ENCODE data around the gene SYTL5. TPM values are rescaled to one million over a fixed set of nuclear protein-coding genes. Genes with fewer than 3 reads are reported as not detected.

The SYTL5 gene
- total and polyA plus RNA-seq, 4 donors: 0.09 to 2.8 (median 1.0) TPM

DNA sequence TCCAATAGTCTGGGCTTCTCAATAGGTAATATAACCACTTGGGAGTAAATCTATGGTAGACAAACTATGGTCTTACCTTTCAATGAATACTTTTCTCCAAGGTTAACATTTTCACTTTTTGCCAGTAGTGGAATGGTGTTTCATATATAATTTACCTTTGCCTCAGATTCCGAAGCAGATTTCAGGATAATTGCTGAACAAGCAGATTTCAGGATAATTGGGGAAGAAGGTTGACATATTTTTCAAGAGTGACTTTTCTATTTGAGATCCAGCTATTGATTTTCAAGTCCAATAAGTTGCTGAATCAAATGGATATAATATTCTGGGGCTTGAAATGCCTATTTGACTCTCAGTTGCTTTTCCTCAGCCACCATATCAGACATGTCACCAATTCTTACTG, 63.6 kb downstream of the SYTL5 start (continued):
- TF ChIP-seq, protein P1, sequence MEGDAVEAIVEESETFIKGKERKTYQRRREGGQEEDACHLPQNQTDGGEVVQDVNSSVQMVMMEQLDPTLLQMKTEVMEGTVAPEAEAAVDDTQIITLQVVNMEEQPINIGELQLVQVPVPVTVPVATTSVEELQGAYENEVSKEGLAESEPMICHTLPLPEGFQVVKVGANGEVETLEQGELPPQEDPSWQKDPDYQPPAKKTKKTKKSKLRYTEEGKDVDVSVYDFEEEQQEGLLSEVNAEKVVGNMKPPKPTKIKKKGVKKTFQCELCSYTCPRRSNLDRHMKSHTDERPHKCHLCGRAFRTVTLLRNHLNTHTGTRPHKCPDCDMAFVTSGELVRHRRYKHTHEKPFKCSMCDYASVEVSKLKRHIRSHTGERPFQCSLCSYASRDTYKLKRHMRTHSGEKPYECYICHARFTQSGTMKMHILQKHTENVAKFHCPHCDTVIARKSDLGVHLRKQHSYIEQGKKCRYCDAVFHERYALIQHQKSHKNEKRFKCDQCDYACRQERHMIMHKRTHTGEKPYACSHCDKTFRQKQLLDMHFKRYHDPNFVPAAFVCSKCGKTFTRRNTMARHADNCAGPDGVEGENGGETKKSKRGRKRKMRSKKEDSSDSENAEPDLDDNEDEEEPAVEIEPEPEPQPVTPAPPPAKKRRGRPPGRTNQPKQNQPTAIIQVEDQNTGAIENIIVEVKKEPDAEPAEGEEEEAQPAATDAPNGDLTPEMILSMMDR (IDR thresholded peaks at IDR 0.05; ENCODE audit: low read depth, low read length, missing input control): no peak
- TF ChIP-seq, protein P2, sequence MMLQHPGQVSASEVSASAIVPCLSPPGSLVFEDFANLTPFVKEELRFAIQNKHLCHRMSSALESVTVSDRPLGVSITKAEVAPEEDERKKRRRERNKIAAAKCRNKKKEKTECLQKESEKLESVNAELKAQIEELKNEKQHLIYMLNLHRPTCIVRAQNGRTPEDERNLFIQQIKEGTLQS (IDR thresholded peaks at IDR 0.05): no peak
- TF ChIP-seq RXRA (IDR thresholded peaks at IDR 0.05) (no peak), HNF4G (IDR thresholded peaks at IDR 0.05) (no peak), GABPA (IDR thresholded peaks at IDR 0.05 in 1 of 2, conservative IDR thresholded peaks at IDR 0.05 in 1 of 2) (no peak), NR2F2 (IDR thresholded peaks at IDR 0.05) (no peak), JUND (IDR thresholded peaks at IDR 0.05) (no peak), FOXA2 (IDR thresholded peaks at IDR 0.05) (no peak)

- H3K27ac ChIP-seq (ENCODE audit: low read depth in 1 of 2, low read length in 2 of 2): no peak overlapping the region
- peaks cover 0 to 7% (median 0%) of the 10 kb centered on the region in 4 donors for H3K27me3 ChIP-seq (ENCODE audit: control insufficient read depth in 4 of 4, insufficient read depth in 4 of 4, low read length in 3 of 4)
- TF ChIP-seq NR2F2 (IDR thresholded peaks at IDR 0.05) (no peak), FOXA2 (IDR thresholded peaks at IDR 0.05) (no peak), YY1 (IDR thresholded peaks at IDR 0.05) (no peak), FOXA1 (IDR thresholded peaks at IDR 0.05) (no peak), EGR1 (IDR thresholded peaks at IDR 0.05; ENCODE audit: low read depth in 2 of 2) (no peak), HNF4A (conservative IDR thresholded peaks at IDR 0.05) (no peak), SP1 (IDR thresholded peaks at IDR 0.05) (no peak), RXRA (IDR thresholded peaks at IDR 0.05) (no peak), REST (IDR thresholded peaks at IDR 0.05) (no peak), HNF4G (IDR thresholded peaks at IDR 0.05) (no peak), TAF1 (conservative IDR thresholded peaks at IDR 0.05) (no peak), GABPA (IDR thresholded peaks at IDR 0.05 in 1 of 2, conservative IDR thresholded peaks at IDR 0.05 in 1 of 2) (no peak), JUND (IDR thresholded peaks at IDR 0.05) (no peak), RAD21 (IDR thresholded peaks at IDR 0.05) (no peak)
- TF ChIP-seq, protein P2 (IDR thresholded peaks at IDR 0.05): no peak
- TF ChIP-seq, protein P3, sequence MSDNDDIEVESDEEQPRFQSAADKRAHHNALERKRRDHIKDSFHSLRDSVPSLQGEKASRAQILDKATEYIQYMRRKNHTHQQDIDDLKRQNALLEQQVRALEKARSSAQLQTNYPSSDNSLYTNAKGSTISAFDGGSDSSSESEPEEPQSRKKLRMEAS (IDR thresholded peaks at IDR 0.05): no peak
- TF ChIP-seq, protein P4, sequence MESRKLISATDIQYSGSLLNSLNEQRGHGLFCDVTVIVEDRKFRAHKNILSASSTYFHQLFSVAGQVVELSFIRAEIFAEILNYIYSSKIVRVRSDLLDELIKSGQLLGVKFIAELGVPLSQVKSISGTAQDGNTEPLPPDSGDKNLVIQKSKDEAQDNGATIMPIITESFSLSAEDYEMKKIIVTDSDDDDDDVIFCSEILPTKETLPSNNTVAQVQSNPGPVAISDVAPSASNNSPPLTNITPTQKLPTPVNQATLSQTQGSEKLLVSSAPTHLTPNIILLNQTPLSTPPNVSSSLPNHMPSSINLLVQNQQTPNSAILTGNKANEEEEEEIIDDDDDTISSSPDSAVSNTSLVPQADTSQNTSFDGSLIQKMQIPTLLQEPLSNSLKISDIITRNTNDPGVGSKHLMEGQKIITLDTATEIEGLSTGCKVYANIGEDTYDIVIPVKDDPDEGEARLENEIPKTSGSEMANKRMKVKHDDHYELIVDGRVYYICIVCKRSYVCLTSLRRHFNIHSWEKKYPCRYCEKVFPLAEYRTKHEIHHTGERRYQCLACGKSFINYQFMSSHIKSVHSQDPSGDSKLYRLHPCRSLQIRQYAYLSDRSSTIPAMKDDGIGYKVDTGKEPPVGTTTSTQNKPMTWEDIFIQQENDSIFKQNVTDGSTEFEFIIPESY (IDR thresholded peaks at IDR 0.05): no peak
- TF ChIP-seq, protein P1 (IDR thresholded peaks at IDR 0.05; ENCODE audit: low read depth, low read length, missing input control): no peak
- H3K9ac ChIP-seq (ENCODE audit: low read depth in 1 of 2, low read length in 2 of 2): no peak overlapping the region
- DNase-seq (ENCODE audit: low spot score): no peak
- no peaks in the 10 kb centered on the region for H3K9me3 ChIP-seq (ENCODE audit: control insufficient read depth in 4 of 4, low read length in 3 of 4)
- no peak overlapping the region for H3K4me3 ChIP-seq (ENCODE audit: low read depth in 1 of 3, low read length in 3 of 3)
- no peaks in the 10 kb centered on the region for H3K4me1 ChIP-seq (ENCODE audit: control insufficient read depth in 4 of 4, insufficient read depth in 4 of 4, low read length in 3 of 4)
- H3K36me3 ChIP-seq (ENCODE audit: control insufficient read depth in 4 of 4, insufficient read depth in 3 of 4, low read depth in 1 of 4, low read length in 3 of 4): no peaks in the 10 kb centered on the region
Observed at GRCh38 chrX:38079463-38079862, 73.1 kb downstream of the SYTL5 start.

Measured in liver (tissue), 9 donors.